ENCODE measurements around the gene KCNMA1. TPM values are rescaled to one million over a fixed set of nuclear protein-coding genes. Genes with fewer than 3 reads are reported as not detected.

Gene KCNMA1
- total RNA-seq, 1 donor from 2014 or later: 15.8 TPM

GRCh38 chr10:76935941-76936613 lies 701.5 kb downstream of the KCNMA1 start:
- DNase-seq (ENCODE audit: low read depth) (no peak), FAIRE-seq (no peak)
- no peaks in the 10 kb centered on the region for H3K36me3 ChIP-seq (ENCODE audit: control insufficient read depth, insufficient read depth, low read length)
- TF ChIP-seq, protein P1, sequence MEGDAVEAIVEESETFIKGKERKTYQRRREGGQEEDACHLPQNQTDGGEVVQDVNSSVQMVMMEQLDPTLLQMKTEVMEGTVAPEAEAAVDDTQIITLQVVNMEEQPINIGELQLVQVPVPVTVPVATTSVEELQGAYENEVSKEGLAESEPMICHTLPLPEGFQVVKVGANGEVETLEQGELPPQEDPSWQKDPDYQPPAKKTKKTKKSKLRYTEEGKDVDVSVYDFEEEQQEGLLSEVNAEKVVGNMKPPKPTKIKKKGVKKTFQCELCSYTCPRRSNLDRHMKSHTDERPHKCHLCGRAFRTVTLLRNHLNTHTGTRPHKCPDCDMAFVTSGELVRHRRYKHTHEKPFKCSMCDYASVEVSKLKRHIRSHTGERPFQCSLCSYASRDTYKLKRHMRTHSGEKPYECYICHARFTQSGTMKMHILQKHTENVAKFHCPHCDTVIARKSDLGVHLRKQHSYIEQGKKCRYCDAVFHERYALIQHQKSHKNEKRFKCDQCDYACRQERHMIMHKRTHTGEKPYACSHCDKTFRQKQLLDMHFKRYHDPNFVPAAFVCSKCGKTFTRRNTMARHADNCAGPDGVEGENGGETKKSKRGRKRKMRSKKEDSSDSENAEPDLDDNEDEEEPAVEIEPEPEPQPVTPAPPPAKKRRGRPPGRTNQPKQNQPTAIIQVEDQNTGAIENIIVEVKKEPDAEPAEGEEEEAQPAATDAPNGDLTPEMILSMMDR (IDR thresholded peaks at IDR 0.05; ENCODE audit: insufficient read depth, low read length, severe bottlenecking): no peak
- no peaks in the 10 kb centered on the region for H3K27me3 ChIP-seq (ENCODE audit: control insufficient read depth, insufficient read depth, low read length)
- no peak overlapping the region for H3K4me3 ChIP-seq (ENCODE audit: low read depth, low read length)

- Histone ChIP-seq H3K4me3 (ENCODE audit: low read depth, low read length) (no peak overlapping the region), H3K36me3 (ENCODE audit: control insufficient read depth, insufficient read depth, low read length) (no peaks in the 10 kb centered on the region), H3K27me3 (ENCODE audit: control insufficient read depth, insufficient read depth, low read length) (no peaks in the 10 kb centered on the region)
- no peak for DNase-seq (ENCODE audit: low read depth)
- no peak for FAIRE-seq
- TF ChIP-seq, protein P1 (IDR thresholded peaks at IDR 0.05; ENCODE audit: insufficient read depth, low read length, severe bottlenecking): no peak
Measured at GRCh38 chr10:76928565-76928964, 709.0 kb downstream of the KCNMA1 start.

- TF ChIP-seq, protein P1 (IDR thresholded peaks at IDR 0.05; ENCODE audit: insufficient read depth, low read length, severe bottlenecking): no peak
Measured at GRCh38 chr10:76925636-76926405, 711.8 kb downstream of the KCNMA1 start.

GRCh38 chr10:76922666-76923065 lies 714.9 kb downstream of the KCNMA1 start:
- no peaks in the 10 kb centered on the region for H3K27me3 ChIP-seq (ENCODE audit: control insufficient read depth, insufficient read depth, low read length)
- TF ChIP-seq, protein P1 (IDR thresholded peaks at IDR 0.05; ENCODE audit: insufficient read depth, low read length, severe bottlenecking): no peak
- no peak overlapping the region for H3K4me3 ChIP-seq (ENCODE audit: low read depth, low read length)
- FAIRE-seq (no peak), DNase-seq (ENCODE audit: low read depth) (no peak)
- H3K36me3 ChIP-seq (ENCODE audit: control insufficient read depth, insufficient read depth, low read length): no peaks in the 10 kb centered on the region

More at GRCh38 chr10:76925636-76926405, 711.8 kb downstream of the KCNMA1 start:
- H3K27me3 ChIP-seq (ENCODE audit: control insufficient read depth, insufficient read depth, low read length): no peaks in the 10 kb centered on the region
- FAIRE-seq (no peak), DNase-seq (ENCODE audit: low read depth) (no peak)
- H3K4me3 ChIP-seq (ENCODE audit: low read depth, low read length): no peak overlapping the region
- no peaks in the 10 kb centered on the region for H3K36me3 ChIP-seq (ENCODE audit: control insufficient read depth, insufficient read depth, low read length)

- FAIRE-seq (no peak), DNase-seq (ENCODE audit: low read depth) (no peak)
- Histone ChIP-seq H3K4me3 (ENCODE audit: low read depth, low read length) (no peak overlapping the region), H3K27me3 (ENCODE audit: control insufficient read depth, insufficient read depth, low read length) (no peaks in the 10 kb centered on the region), H3K36me3 (ENCODE audit: control insufficient read depth, insufficient read depth, low read length) (no peaks in the 10 kb centered on the region)
- TF ChIP-seq, protein P1 (IDR thresholded peaks at IDR 0.05; ENCODE audit: insufficient read depth, low read length, severe bottlenecking): no peak
Measured at GRCh38 chr10:76921383-76922010, 716.1 kb downstream of the KCNMA1 start.

Measured in bronchial epithelial cell (primary cell).